OCI-LY3 (cell line): ENCODE data around the gene TTC9C.
A peak's percentile ranks its signal among the peaks of the same experiment; 100 is the strongest.

Experiments used
- H2AFZ ChIP-seq: fragments of 200-600, 300-600 bp; shearing (Covaris generic); 2 replicates; pipeline ENCODE4 v1.6.0; 2014; ENCODE audit warnings: antibody characterized with exemption, low read depth, low read length
- H3K27ac ChIP-seq: fragments of 200-600, 300-600 bp; sonication (generic); 2 replicates; pipeline ENCODE4 v1.5.1; 2014; ENCODE audit warnings: mild to moderate bottlenecking, low read length, moderate library complexity, mixed read lengths
- H3K27me3 ChIP-seq: fragments of 200-600, 300-600 bp; sonication (generic); 2 replicates; pipeline ENCODE4 v1.6.1; 2014; ENCODE audit warnings: low read depth, low read length, mixed read lengths
- H3K36me3 ChIP-seq: fragments of 200-600, 300-600 bp; sonication (generic); replicated peaks from 2 replicates; pipeline ENCODE3; 2014; ENCODE audit warnings: low read depth, low read length, mixed read lengths
- H3K4me1 ChIP-seq: fragments of 300-600, 200-600 bp; sonication (generic); 2 replicates; pipeline ENCODE4 v1.6.1; 2014; ENCODE audit warnings: low read length, mixed read lengths
- H3K4me2 ChIP-seq: fragments of 200-600, 300-600 bp; sonication (generic); 2 replicates; pipeline ENCODE4 v1.6.1; 2014; ENCODE audit warnings: low read length, mixed read lengths
- H3K4me3 ChIP-seq: fragments of 300-600, 200-600 bp; sonication (generic); 2 replicates; pipeline ENCODE4 v1.5.1; 2014; ENCODE audit warnings: antibody characterized with exemption, mild to moderate bottlenecking, low read length, moderate library complexity
- H3K79me2 ChIP-seq: fragments of 300-600, 200-600 bp; shearing (Covaris generic); 2 replicates; pipeline ENCODE4 v1.6.1; 2014; ENCODE audit warnings: mild to moderate bottlenecking, low read length, mixed read lengths
- H3K9ac ChIP-seq: fragments of 300-600, 200-600 bp; shearing (Covaris generic); 2 replicates; pipeline ENCODE4 v1.6.0; 2014; ENCODE audit warnings: mild to moderate bottlenecking, low read length, moderate library complexity
- H3K9me3 ChIP-seq: fragments of 200-600, 300-600 bp; shearing (Covaris generic); 2 replicates; pipeline ENCODE4 v1.6.1; 2014; ENCODE audit warnings: low read length, mixed read lengths; ENCODE audit not compliant: insufficient read depth
- H4K20me1 ChIP-seq: fragments of 200-600, 300-600 bp; sonication (generic); 2 replicates; pipeline ENCODE4 v1.6.1; 2016; ENCODE audit warnings: low read length, mixed read lengths; ENCODE audit not compliant: insufficient read depth
- CTCF ChIP-seq: fragments of 200-600, 300-600 bp; sonication (generic); IDR thresholded peaks from 2 replicates; pipeline ENCODE4 v1.5.1; 2014; ENCODE audit warnings: antibody characterized with exemption, low read length, low read depth
- EZH2phosphoT487 ChIP-seq: fragments of 200-600 bp; shearing (Covaris generic); IDR thresholded peaks from 2 replicates; pipeline ENCODE4 v1.6.1; 2018; ENCODE audit warnings: antibody characterized with exemption, mixed run types, low read depth

TTC9C gene

GRCh38 chr11:62712861-62713260 lies 15.4 kb upstream of the TTC9C start:
- Histone ChIP-seq H2AFZ (no peak overlapping the region), H3K9ac (no peak overlapping the region), H3K79me2 (peaks cover 34% of the 10 kb centered on the region), H3K27ac (peak overlapping the region; percentile 21), H3K36me3 (peaks cover 80% of the 10 kb centered on the region), H3K27me3 (no peaks in the 10 kb centered on the region), H3K4me2 (no peak overlapping the region), H3K9me3 (no peaks in the 10 kb centered on the region), H3K4me1 (peaks cover 16% of the 10 kb centered on the region), H3K4me3 (no peak overlapping the region), H4K20me1 (no peaks in the 10 kb centered on the region)
- TF ChIP-seq EZH2phosphoT487 (no peak), CTCF (no peak)

- TF ChIP-seq CTCF (no peak), EZH2phosphoT487 (no peak)
- H3K27ac ChIP-seq: 0 out of 2 replicates have a peak overlapping the region, but pooled peaks have one; percentile 21
- H3K4me2 ChIP-seq: no peak overlapping the region
Observed at GRCh38 chr11:62713343-62713742, 14.9 kb upstream of the TTC9C start.

GRCh38 chr11:62715150-62716130 lies 12.8 kb upstream of the TTC9C start:
- Histone ChIP-seq H3K4me3 (no peak overlapping the region), H2AFZ (no peak overlapping the region), H3K27me3 (no peaks in the 10 kb centered on the region), H3K4me1 (no peaks in the 10 kb centered on the region), H3K9ac (no peak overlapping the region), H3K79me2 (peaks cover 51% of the 10 kb centered on the region), H3K4me2 (no peak overlapping the region), H3K9me3 (no peaks in the 10 kb centered on the region), H3K27ac (no peak overlapping the region), H4K20me1 (no peaks in the 10 kb centered on the region), H3K36me3 (peaks cover 84% of the 10 kb centered on the region)
- TF ChIP-seq EZH2phosphoT487 (no peak), CTCF (no peak)

More at GRCh38 chr11:62713343-62713742, 14.9 kb upstream of the TTC9C start:
- no peaks in the 10 kb centered on the region for H4K20me1 ChIP-seq
- H2AFZ ChIP-seq: no peak overlapping the region
- no peak overlapping the region for H3K9ac ChIP-seq
- no peaks in the 10 kb centered on the region for H3K27me3 ChIP-seq
- peaks cover 16% of the 10 kb centered on the region for H3K4me1 ChIP-seq
- peaks cover 36% of the 10 kb centered on the region for H3K79me2 ChIP-seq
- no peaks in the 10 kb centered on the region for H3K9me3 ChIP-seq
- H3K36me3 ChIP-seq: peaks cover 80% of the 10 kb centered on the region
- no peak overlapping the region for H3K4me3 ChIP-seq

GRCh38 chr11:62716206-62716605 lies 12.1 kb upstream of the TTC9C start:
- TF ChIP-seq CTCF (no peak), EZH2phosphoT487 (no peak)
- no peak overlapping the region for H3K9ac ChIP-seq
- no peak overlapping the region for H3K27ac ChIP-seq
- H3K79me2 ChIP-seq: peaks cover 57% of the 10 kb centered on the region
- no peaks in the 10 kb centered on the region for H3K4me1 ChIP-seq
- H3K4me2 ChIP-seq: no peak overlapping the region
- H2AFZ ChIP-seq: no peak overlapping the region
- H3K36me3 ChIP-seq: peaks cover 84% of the 10 kb centered on the region
- no peaks in the 10 kb centered on the region for H4K20me1 ChIP-seq
- H3K4me3 ChIP-seq: no peak overlapping the region
- H3K9me3 ChIP-seq: no peaks in the 10 kb centered on the region
- H3K27me3 ChIP-seq: no peaks in the 10 kb centered on the region
